ENCODE measurements around the gene ZNF428.

DNA sequence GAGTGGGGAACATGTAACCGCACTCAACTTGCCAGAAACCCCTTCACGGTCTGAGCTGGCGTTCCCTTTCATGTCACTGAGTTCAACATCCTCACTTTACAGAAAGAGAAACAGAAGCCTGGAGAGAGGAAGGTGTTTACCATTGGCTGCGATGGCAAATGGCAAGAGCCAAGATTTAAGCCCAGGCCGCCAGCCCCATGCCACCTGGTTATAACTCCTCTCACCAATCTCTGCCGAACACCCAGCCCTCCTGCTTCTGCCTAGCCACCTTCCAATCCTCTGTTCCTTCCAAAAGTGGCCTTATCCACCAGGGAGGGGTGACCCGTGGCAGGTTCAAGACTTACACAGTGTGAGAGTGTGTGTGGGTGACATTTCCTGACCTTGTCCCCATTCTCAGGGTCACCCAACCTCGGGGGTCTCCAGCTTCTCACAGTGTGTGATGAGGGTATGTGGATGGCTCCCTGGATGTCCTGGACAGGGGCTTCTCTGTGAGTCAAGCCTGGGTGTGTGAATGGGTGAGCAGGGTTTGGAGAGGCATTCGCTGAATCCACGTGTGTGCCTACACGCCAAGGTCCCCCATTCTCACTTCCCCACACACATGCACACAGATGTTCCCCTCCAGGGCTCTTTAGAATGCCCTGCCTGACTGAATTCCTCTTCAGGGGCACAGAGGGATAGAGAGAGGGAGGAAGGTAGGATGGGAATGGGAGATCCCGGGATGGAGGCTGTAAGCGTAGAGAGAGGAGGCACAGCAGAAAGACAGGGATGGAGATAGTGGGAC lies 19.0 kb upstream of the ZNF428 start:
- TF ChIP-seq, protein P1, sequence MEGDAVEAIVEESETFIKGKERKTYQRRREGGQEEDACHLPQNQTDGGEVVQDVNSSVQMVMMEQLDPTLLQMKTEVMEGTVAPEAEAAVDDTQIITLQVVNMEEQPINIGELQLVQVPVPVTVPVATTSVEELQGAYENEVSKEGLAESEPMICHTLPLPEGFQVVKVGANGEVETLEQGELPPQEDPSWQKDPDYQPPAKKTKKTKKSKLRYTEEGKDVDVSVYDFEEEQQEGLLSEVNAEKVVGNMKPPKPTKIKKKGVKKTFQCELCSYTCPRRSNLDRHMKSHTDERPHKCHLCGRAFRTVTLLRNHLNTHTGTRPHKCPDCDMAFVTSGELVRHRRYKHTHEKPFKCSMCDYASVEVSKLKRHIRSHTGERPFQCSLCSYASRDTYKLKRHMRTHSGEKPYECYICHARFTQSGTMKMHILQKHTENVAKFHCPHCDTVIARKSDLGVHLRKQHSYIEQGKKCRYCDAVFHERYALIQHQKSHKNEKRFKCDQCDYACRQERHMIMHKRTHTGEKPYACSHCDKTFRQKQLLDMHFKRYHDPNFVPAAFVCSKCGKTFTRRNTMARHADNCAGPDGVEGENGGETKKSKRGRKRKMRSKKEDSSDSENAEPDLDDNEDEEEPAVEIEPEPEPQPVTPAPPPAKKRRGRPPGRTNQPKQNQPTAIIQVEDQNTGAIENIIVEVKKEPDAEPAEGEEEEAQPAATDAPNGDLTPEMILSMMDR (IDR thresholded peaks at IDR 0.05 in 8 of 11, conservative IDR thresholded peaks at IDR 0.05 in 3 of 11), result no peak
- TF ChIP-seq POLR2A (IDR thresholded peaks at IDR 0.05) (no peak), POLR2AphosphoS5 (IDR thresholded peaks at IDR 0.05) (no peak)

Data from spleen (tissue), 7 donors.